Transverse colon (tissue), 4 donors: ENCODE results near the gene IRX5.

Source experiments
- EP300 ChIP-seq: sonication (generic); formaldehyde crosslinking; IDR thresholded peaks from one replicate; pipeline ENCODE4 v1.6.1; 2017; ENCODE audit warnings: antibody characterized with exemption, low read depth
- POLR2A ChIP-seq: fragments of 450-650 bp; IDR thresholded peaks from one replicate; pipeline ENCODE4 v1.6.1; 2016; ENCODE audit warnings: antibody characterized with exemption, mild to moderate bottlenecking, moderate library complexity
- POLR2AphosphoS5 ChIP-seq, 3 donors: sonication (generic); formaldehyde crosslinking; IDR thresholded peaks; one replicate each; pipeline ENCODE4 v1.6.1; 2016; ENCODE audit warnings: antibody characterized with exemption in 3 of 3
- TF ChIP-seq, protein P1 (sequence below), 5 experiments: fragments of 200-600 bp in 3 of 5; fragments of 450-650 bp in 2 of 5; sonication (generic) in 3 of 5; IDR thresholded peaks; 1 replicate in 2 of 5; 2 replicates in 3 of 5; pipeline ENCODE4 v1.5.1; 2016 to 2017; ENCODE audit warnings: antibody characterized with exemption in 5 of 5, inconsistent platforms in 3 of 5, mild to moderate bottlenecking in 2 of 5, moderate library complexity in 1 of 5

DNA sequence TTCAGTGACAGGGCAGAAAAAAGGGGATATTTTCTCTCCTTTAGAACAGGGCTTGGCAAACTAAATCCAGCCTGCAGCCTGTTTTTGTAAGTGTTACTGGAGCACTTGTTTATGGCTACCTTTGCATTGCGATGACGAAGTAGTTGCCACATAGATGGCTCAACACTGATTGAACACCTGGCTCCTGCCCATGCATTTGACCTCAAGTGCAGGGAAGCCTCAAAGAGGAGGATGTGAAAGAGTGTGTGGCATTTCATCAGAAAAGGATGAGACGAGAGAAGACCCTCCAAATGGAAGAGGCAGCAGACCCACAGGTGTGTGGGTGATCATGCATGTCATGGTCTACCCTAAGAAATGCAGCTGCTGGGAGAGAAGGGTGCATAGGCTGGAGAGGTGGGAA, 32.7 kb upstream of the IRX5 start:
- TF ChIP-seq POLR2A (no peak), POLR2AphosphoS5 (IDR thresholded peaks at IDR 0.05) (no peak), EP300 (no peak)
- TF ChIP-seq, protein P1, sequence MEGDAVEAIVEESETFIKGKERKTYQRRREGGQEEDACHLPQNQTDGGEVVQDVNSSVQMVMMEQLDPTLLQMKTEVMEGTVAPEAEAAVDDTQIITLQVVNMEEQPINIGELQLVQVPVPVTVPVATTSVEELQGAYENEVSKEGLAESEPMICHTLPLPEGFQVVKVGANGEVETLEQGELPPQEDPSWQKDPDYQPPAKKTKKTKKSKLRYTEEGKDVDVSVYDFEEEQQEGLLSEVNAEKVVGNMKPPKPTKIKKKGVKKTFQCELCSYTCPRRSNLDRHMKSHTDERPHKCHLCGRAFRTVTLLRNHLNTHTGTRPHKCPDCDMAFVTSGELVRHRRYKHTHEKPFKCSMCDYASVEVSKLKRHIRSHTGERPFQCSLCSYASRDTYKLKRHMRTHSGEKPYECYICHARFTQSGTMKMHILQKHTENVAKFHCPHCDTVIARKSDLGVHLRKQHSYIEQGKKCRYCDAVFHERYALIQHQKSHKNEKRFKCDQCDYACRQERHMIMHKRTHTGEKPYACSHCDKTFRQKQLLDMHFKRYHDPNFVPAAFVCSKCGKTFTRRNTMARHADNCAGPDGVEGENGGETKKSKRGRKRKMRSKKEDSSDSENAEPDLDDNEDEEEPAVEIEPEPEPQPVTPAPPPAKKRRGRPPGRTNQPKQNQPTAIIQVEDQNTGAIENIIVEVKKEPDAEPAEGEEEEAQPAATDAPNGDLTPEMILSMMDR (IDR thresholded peaks at IDR 0.05), result no peak
